Stimulated activated naive B cell treated with anti-CD40 and anti-IgM and Interleukin-4, amounts not matched to agents 10 μg/mL and 1 μg/mL and 100 μg/mL, for 72 hours (primary cell): ENCODE results near the gene PMVK.

Source experiments
- ATAC-seq, 2 donors: fragments of 150-1000 bp; cut with Tn5 transposase; replicated peaks; 2 replicates each; pipeline ENCODE4 v1.10.0; 2021; ENCODE audit warnings: moderate library complexity in 1 of 2
- DNase-seq: peaks from one replicate; pipeline ENCODE4 v3.0.0; 2021
- H3K27ac Mint-ChIP-seq: one replicate; pipeline ENCODE4 v1.8.0; 2022; ENCODE audit warnings: mild to moderate bottlenecking, mixed read lengths
- H3K27me3 Mint-ChIP-seq, 2 donors: one replicate each; pipeline ENCODE4 v1.8.0; 2022; ENCODE audit warnings: mixed read lengths in 2 of 2
- H3K36me3 Mint-ChIP-seq, 2 donors: one replicate each; pipeline ENCODE4 v1.8.0; 2022; ENCODE audit warnings: mixed read lengths in 2 of 2, mild to moderate bottlenecking in 1 of 2
- H3K4me1 Mint-ChIP-seq, 2 donors: one replicate each; pipeline ENCODE4 v1.8.0; 2022; ENCODE audit warnings: mixed read lengths in 2 of 2, mild to moderate bottlenecking in 1 of 2
- H3K4me3 Mint-ChIP-seq, 2 donors: one replicate each; pipeline ENCODE4 v1.8.0; 2022; ENCODE audit warnings: mild to moderate bottlenecking in 2 of 2, mixed read lengths in 2 of 2, moderate library complexity in 1 of 2
- H3K9me3 Mint-ChIP-seq, 2 donors: one replicate each; pipeline ENCODE4 v1.8.0; 2022; ENCODE audit warnings: mixed read lengths in 2 of 2, mild to moderate bottlenecking in 1 of 2

PMVK gene

DNA sequence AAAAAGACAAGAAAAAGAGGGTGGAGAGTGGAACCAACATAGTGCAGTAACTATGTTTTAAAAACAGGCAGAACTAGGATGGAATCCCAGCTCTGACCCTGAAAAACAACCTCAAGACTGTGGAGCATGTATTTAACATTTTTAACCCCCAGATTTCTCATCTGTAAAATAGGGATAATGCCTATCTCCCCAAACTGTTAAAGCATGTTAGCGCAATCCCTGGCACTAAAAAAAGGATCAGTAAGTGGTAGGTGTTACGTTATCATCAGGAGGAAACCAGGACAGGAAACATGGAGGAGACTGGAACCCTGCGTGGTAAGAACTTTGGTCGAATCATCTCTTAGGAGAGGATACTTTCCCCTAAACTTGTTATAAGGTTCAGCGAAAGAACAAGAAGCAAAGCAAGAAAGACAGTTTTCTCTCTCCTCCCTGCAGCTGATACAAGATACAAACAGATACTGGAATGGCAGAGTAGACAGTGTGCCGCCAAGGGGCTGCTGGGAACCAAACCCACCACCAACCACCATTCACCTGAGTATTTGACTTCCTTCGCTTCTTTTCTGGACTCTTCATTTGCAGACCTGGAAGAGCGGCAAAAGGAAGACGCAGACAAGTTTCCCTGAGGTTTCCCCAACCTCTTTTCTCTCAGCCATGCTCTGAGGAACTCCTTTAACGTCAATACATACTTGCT is 24.1 kb upstream of the PMVK start:
- Mint-ChIP-seq H3K4me1 (peaks cover 32 to 62% of the 10 kb centered on the region in 2 donors), H3K4me3 (peak overlapping the region; percentile 88), H3K9me3 (no peaks in the 10 kb centered on the region), H3K27ac (peak overlapping the region; percentile 93), H3K36me3 (peaks cover 25 to 34% of the 10 kb centered on the region in 2 donors), H3K27me3 (no peaks in the 10 kb centered on the region)
- ATAC-seq (no peak), DNase-seq (no peak)

GRCh38 chr1:154959426-154959780 is 22.9 kb upstream of the PMVK start:
- H3K4me1 Mint-ChIP-seq = peaks cover 40 to 74% of the 10 kb centered on the region in 2 donors
- H3K27me3 Mint-ChIP-seq = no peaks in the 10 kb centered on the region
- DNase-seq (no peak), ATAC-seq (no peak)
- no peak overlapping the region for H3K27ac Mint-ChIP-seq
- peak overlapping the region; percentile 88 for H3K4me3 Mint-ChIP-seq
- no peaks in the 10 kb centered on the region for H3K9me3 Mint-ChIP-seq
- H3K36me3 Mint-ChIP-seq = peaks cover 20 to 28% of the 10 kb centered on the region in 2 donors

- Mint-ChIP-seq H3K9me3 (no peaks in the 10 kb centered on the region), H3K4me1 (peaks cover 43 to 76% of the 10 kb centered on the region in 2 donors), H3K27ac (no peak overlapping the region), H3K4me3 (peak overlapping the region in 1 of 2 donors; percentile 4), H3K27me3 (no peaks in the 10 kb centered on the region), H3K36me3 (peaks cover 18 to 25% of the 10 kb centered on the region in 2 donors)
- ATAC-seq (no peak), DNase-seq (no peak)
Observed at GRCh38 chr1:154958681-154959425, 22.3 kb upstream of the PMVK start.

GRCh38 chr1:154958036-154958435 is 21.5 kb upstream of the PMVK start:
- no peak for ATAC-seq
- peaks cover 43 to 76% of the 10 kb centered on the region in 2 donors for H3K4me1 Mint-ChIP-seq
- no peak for DNase-seq
- H3K27ac Mint-ChIP-seq = no peak overlapping the region
- H3K9me3 Mint-ChIP-seq = no peaks in the 10 kb centered on the region
- H3K4me3 Mint-ChIP-seq = no peak overlapping the region
- no peaks in the 10 kb centered on the region for H3K27me3 Mint-ChIP-seq
- peaks cover 13 to 17% of the 10 kb centered on the region in 2 donors for H3K36me3 Mint-ChIP-seq

DNA sequence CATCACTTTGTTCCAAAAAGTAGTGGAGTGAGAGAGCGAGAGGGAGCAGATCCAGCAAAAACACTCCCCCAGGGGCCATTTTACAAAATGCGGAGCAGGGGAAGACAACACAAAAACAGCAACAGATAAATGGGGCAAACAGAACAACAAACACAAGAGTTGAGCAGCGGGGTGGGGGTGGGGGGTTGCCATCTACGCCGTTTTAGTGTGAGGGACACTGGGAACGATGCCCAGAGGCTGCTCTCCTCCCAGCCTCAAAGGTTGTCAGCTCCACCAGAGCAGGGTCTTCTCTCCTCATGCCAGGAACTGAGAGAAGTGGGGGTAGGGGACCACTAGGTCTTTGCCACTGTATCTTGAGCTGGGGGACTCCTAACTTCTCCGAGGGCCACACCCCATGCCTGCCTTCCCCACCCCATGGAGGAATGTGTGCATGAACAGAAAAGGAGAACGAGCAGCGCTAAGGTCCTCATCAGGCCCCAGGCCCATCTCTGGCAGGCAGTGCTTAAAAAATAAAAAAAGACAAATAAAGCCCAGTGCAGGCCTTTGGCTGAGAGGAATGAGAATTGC is 20.7 kb upstream of the PMVK start:
- Mint-ChIP-seq H3K36me3 (peaks cover 7 to 12% of the 10 kb centered on the region in 2 donors), H3K4me3 (no peak overlapping the region), H3K4me1 (peaks cover 49 to 76% of the 10 kb centered on the region in 2 donors), H3K27me3 (no peaks in the 10 kb centered on the region), H3K9me3 (no peaks in the 10 kb centered on the region), H3K27ac (no peak overlapping the region)
- ATAC-seq (no peak), DNase-seq (no peak)

- ATAC-seq (no peak), DNase-seq (no peak)
- no peaks in the 10 kb centered on the region for H3K27me3 Mint-ChIP-seq
- peak overlapping the region; percentile 96 for H3K27ac Mint-ChIP-seq
- peak overlapping the region; percentile 93 to 94 for H3K4me3 Mint-ChIP-seq
- H3K4me1 Mint-ChIP-seq = peaks cover 54 to 82% of the 10 kb centered on the region in 2 donors
- H3K36me3 Mint-ChIP-seq = peaks cover 7 to 11% of the 10 kb centered on the region in 2 donors
- no peaks in the 10 kb centered on the region for H3K9me3 Mint-ChIP-seq
Observed at GRCh38 chr1:154956544-154956941, 20.0 kb upstream of the PMVK start.

GRCh38 chr1:154955718-154956543 is 19.4 kb upstream of the PMVK start, which contains the start of gene PBXIP1:
PBXIP1 (minus strand) TSS chr1:154956099; CDS start chr1:154953721, 2,378 bp downstream.
- DNase-seq (peak; percentile 83), ATAC-seq (peak; percentile 75 to 83)
- Mint-ChIP-seq H3K27ac (peak within 1 kb of the TSS; percentile 96), H3K4me3 (peak within 1 kb of the TSS; percentile 93 to 94), H3K4me1 (peaks cover 58 to 86% of the 10 kb centered on the region in 2 donors), H3K9me3 (no peaks in the 10 kb centered on the region), H3K36me3 (peaks cover 7 to 11% of the 10 kb centered on the region in 2 donors), H3K27me3 (no peaks in the 10 kb centered on the region)

DNA sequence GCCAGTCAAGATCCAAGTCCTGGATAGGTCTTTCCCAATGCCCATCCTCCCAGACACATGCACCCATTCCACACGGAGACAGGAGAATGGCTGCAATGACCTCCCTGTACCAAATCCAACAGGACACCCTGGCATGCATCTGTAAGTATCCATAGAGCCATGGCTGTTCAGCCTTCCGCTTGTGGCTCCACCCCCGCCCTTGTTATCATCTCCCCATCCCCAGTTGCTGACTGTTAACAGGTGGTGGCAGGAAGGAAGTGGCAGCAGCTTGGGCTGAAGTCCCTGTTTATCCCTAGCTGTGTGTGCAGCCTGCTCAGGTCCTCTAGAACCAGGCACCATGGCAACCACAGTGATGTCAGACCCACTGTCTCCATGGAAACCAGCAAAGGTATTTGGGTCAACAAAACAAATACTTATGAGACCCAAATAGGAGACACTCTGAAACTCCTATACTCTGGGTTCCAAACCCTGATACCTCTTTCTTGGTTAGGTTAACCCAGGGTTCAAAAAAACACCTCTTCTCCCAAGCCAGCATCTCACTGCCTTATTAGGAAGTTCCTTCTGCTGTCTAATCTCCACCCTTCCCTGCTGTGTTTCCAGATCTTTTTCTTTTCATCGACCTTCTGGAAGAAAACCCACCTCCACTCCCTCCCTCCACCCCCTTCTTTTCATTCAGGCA is 18.7 kb upstream of the PMVK start:
- peak; percentile 64 for DNase-seq
- peak; percentile 75 to 82 for ATAC-seq
- Mint-ChIP-seq H3K4me3 (peak overlapping the region; percentile 93 to 94), H3K9me3 (no peaks in the 10 kb centered on the region), H3K4me1 (peaks cover 61 to 86% of the 10 kb centered on the region in 2 donors), H3K27ac (peak overlapping the region; percentile 96), H3K36me3 (peaks cover 12 to 15% of the 10 kb centered on the region in 2 donors), H3K27me3 (no peaks in the 10 kb centered on the region)

DNA sequence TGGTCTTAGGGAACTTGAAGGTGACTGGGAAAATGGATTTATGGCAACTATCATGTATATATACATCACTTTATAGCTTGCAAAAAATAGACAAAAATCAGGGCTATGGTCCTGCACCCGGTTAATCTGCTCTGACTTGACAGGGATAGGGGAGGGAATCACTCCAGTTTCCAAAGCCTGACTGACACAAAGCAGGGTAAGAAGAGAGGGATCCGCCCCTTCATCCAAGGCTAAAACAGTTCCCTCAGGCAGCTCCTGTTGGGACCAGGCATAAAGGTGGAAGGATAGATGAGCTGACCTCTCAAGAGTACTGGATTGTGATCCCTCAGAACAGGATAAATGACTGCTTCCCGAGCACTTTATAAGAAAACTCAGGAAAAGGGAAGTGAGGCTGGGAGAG is 18.0 kb upstream of the PMVK start:
- no peak for ATAC-seq
- no peak for DNase-seq
- peak overlapping the region; percentile 96 for H3K27ac Mint-ChIP-seq
- H3K36me3 Mint-ChIP-seq = peaks cover 9 to 13% of the 10 kb centered on the region in 2 donors
- no peaks in the 10 kb centered on the region for H3K9me3 Mint-ChIP-seq
- H3K27me3 Mint-ChIP-seq = no peaks in the 10 kb centered on the region
- peak overlapping the region in 1 of 2 donors; percentile 22 for H3K4me3 Mint-ChIP-seq
- H3K4me1 Mint-ChIP-seq = peaks cover 61 to 80% of the 10 kb centered on the region in 2 donors

- no peak for ATAC-seq
- peak overlapping the region; percentile 88 for H3K27ac Mint-ChIP-seq
- H3K4me1 Mint-ChIP-seq = peaks cover 63 to 72% of the 10 kb centered on the region in 2 donors
- no peaks in the 10 kb centered on the region for H3K27me3 Mint-ChIP-seq
- no peak for DNase-seq
- no peaks in the 10 kb centered on the region for H3K9me3 Mint-ChIP-seq
- peak overlapping the region in 1 of 2 donors; percentile 8 for H3K4me3 Mint-ChIP-seq
- H3K36me3 Mint-ChIP-seq = peaks cover 10% of the 10 kb centered on the region in 2 donors
Observed at GRCh38 chr1:154953611-154954038, 17.1 kb upstream of the PMVK start.

DNA sequence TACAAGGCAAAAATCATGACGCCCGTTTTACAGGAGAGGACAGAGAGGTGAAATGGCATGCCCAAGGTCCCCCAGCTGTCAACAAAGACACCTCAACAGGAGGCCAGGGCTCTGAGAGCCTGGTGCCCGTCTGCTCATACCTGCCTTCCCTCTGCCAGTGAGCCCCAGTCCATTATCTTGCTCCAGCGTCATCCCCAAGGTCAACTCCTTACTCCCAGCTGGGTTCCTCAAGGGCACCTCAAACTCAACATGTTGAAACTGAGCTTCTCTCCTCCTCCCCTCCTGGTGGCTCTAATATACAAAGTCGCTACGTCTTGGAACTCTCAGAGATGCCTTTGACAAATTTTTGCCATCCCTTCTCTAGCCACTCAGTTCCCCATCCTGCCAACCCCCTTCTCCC is 16.1 kb upstream of the PMVK start:
- Mint-ChIP-seq H3K4me1 (peaks cover 62 to 74% of the 10 kb centered on the region in 2 donors), H3K27me3 (no peaks in the 10 kb centered on the region), H3K36me3 (peaks cover 7 to 11% of the 10 kb centered on the region in 2 donors), H3K9me3 (no peaks in the 10 kb centered on the region), H3K4me3 (peak overlapping the region; percentile 2 to 22), H3K27ac (peak overlapping the region; percentile 88)
- no peak for DNase-seq
- no peak for ATAC-seq

DNA sequence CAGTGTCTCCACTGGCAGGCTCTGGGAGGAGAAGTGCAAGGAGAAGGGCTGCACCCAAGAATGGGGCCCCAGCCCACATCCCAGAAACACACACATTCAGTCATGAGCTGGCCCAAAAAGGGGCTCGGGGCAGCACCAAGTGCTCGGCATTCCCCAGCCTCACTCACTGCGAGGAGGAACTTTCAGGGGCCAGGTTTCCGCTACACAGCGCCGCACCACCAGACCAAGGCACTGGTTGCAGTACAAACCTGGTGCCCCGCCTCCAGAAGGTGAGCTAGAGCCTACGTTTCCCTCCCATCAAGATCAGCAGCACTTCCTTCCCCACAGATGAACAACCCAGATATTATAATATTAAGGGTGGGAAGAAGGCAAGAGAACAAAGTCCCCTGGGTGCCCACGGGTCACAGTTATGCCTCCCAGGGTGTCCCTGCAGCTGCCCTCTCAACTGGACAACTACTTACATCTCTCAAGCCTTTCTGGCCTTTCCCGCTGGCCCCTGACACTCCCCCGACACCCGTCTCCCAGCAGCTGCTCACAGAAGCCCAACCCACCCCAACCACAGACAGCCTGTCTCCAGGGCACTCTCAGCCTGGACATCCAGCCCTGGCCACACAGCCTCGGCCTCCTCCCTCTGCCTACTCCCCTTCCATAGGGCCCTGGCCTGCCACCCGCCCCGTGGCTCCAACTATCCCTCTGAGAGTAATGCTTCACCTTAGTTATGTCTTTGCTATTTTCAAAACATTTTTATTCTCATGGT is 15.6 kb upstream of the PMVK start:
- no peak for DNase-seq
- H3K9me3 Mint-ChIP-seq = no peaks in the 10 kb centered on the region
- peak overlapping the region; percentile 63 to 69 for H3K4me3 Mint-ChIP-seq
- peaks cover 59 to 68% of the 10 kb centered on the region in 2 donors for H3K4me1 Mint-ChIP-seq
- ATAC-seq = peak; percentile 41 to 49
- H3K36me3 Mint-ChIP-seq = peaks cover 8 to 13% of the 10 kb centered on the region in 2 donors
- peak overlapping the region; percentile 88 for H3K27ac Mint-ChIP-seq
- H3K27me3 Mint-ChIP-seq = no peaks in the 10 kb centered on the region

DNA sequence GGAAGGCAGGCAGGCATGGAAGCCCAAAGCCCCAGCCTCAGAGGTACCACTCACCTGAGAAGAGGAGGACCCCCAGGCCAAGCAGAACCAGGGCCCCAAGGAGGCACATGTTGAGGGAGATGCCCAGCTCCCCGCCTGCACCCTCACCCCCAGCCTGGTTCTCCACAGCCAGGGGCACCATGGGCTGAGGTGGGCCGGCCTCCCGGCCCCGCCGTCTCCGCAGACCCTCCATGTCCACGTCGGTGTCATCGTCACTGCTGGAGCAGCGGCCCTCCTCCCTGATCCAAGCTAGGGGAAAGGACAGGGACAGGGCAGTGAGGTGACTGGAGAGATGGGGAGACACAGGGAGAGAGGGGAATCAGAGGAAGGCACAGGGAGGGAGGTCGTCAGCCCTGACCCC is 11.6 kb upstream of the PMVK start:
- no peak overlapping the region for H3K27ac Mint-ChIP-seq
- no peak for DNase-seq
- peaks cover 42 to 53% of the 10 kb centered on the region in 2 donors for H3K4me1 Mint-ChIP-seq
- no peak for ATAC-seq
- no peak overlapping the region for H3K4me3 Mint-ChIP-seq
- H3K9me3 Mint-ChIP-seq = no peaks in the 10 kb centered on the region
- H3K36me3 Mint-ChIP-seq = peaks cover 12 to 17% of the 10 kb centered on the region in 2 donors
- no peaks in the 10 kb centered on the region for H3K27me3 Mint-ChIP-seq
